HG03520 (cell line): Measurements from ENCODE around the gene PCDHGC4.

Experiments used
- ATAC-seq: cut with Tn5 transposase; IDR thresholded peaks from one replicate; pipeline ENCODE4 v1.9.1; 2021; ENCODE audit warnings: mild to moderate bottlenecking, moderate library complexity; ENCODE audit not compliant: unreplicated experiment

PCDHGC4 gene

DNA sequence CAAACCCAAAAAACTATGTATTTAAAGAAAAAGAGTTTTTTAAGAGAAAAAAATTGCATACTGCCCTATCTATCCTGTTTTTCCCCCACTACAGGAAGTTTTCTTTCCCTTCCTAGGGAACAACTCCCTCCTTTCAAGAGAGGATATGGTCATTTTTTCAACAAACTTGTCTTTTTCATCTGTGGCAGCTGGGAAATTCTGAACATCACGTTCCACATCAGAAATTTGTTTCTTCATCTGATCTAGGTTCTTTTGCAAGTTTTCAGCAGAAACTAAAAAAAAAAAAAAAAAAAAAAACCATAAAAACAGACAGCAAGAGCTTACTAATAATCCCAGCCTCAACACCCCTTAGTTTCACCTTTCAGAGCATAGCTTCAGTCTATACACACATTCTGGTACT, 42.6 kb downstream of the PCDHGC4 start:
- ATAC-seq: no peak

DNA sequence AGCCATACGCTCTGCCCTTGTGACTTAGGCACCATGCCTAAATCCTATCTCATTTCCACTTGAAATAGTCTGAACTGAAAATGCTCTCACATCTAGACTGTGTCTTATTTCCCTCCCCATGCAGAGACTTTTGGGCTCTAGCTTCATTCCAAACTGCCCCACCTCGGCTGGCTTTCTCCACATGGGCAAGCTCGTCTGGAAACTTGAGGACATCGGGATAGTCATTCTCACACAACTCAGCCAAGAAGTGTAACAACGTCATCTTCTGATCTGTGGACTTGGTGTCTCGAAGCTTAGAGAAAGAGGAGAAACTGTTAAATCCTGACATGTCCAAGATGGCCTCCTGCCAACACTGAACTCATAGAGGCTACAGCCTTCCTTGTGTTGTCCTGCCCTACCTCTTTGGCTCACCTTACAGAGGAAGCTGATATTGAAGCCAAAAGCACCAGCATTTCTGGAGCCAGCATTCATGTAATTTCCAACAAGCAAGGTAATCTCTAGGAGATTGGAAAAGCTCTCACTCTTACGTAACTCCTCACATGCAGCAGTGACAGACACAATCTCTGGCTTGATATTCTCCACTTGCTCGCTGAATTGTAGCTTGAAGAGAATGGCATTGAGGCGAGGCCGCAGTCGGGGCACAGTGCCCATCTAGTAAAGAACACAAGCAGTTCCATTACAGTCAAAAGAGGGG, 43.6 kb downstream of the PCDHGC4 start:
- ATAC-seq: no peak

DNA sequence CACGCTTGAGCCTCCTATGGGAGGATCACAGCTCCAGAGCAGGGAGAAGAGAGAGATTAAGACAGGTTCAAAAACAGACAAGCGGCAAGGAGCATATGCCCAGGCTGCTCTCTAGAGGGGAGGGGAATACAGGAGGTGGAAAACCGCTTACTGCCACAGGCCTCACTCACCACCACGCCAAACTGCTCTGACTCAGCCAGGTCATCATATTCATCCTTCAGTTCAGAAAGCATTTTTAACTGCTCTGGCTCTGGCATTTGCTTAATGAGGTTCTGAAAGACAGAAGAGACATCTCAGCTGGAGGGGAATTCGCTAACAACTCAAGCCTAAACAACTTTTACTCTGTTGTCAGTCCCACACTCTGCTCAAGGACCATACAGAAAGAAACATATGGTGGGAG, 44.2 kb downstream of the PCDHGC4 start:
- no peak for ATAC-seq

DNA sequence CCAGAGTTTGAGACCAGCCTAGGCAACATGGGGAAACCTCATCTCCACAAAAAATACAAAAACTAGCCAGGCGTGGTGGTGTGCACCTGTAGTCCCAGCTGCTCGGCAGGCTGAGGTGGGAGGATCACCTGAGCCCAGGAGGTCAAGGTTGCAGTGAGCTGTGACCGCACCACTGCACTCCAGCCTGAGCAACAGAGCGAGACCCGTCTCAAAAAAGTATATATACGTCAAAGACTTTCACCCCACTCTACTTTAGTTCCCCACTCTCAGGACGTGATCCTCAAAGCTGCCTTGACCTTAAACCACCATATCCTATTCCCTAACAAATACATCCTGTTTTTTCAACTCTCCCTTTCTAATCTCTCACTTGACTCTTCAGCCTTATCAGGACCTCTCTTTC, 45.0 kb downstream of the PCDHGC4 start:
- ATAC-seq: peak; percentile 37

DNA sequence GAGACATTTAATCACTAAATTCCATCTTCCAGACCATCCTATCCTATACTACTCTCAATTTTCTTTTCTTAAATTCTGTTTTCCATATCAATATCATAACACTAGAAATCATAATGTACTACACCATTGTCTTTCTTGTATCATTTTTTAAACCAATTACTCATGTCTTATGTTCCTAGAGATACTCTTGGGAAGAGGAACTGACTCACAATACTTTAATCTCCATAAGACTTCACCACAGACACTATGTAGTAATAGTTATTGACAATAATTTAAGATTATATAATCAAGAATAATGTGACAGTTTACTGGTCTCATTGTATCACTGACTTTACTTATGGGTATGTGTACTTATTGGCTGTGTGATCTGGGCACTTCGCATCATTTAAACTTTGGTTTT, 47.9 kb downstream of the PCDHGC4 start:
- no peak for ATAC-seq

DNA sequence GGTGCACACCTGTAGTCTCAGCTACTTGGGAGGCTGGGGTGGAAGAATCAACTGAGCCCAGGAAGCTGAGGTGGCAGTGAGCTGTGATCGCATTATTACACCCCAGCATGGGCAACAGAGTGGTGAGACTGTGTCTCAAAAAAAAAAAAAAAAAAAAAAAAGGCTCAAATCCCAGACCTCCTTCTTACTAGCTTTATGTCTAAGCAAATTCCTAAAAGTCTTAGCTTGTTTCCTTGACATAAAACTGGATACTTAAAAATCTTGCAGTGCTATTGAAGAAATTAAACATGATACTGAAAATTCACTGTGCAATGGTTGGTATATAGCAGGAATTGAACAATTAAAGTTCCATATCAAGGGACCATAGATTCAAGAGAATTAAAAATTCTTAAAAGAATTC, 49.1 kb downstream of the PCDHGC4 start:
- no peak for ATAC-seq

DNA sequence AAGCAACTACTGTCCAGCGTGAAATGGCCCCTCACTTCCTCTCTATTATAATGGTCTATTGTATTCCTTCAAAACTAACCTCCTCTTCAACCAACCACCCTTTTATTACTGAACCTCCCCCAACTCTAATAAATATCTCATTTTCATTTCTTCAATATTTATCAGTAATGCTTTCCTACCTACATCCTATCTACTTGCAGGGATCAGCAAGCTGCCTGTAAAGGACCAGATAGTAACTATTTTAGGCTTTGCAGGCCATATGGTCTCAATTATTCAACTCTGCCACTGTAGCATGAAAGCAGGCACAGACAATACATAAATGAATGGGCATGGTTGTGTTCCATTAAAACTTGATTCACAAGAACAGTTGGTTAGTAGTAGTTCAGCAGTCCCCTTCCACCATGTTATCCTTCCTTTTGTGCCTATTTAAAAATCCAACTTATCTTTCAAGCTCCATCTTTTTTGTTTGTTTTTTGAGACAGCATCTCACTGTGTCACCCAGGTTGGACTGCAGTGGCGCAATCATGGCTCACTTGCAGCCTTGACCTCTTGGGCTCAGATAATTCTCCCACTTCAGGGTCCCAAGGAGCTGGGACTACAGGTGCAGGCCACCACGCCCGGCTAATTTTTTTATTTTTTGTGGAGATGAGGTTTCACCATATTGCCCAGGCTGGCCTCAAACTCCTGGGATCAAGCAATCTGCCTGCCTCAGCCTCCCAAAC, 49.8 kb downstream of the PCDHGC4 start:
- ATAC-seq: no peak
